DND-41 (cell line): Measurements from ENCODE around the gene CTNNA3.
"Not testable (repeated sequence)": the region's sequence is repeated elsewhere in the genome, so short reads cannot be mapped to it uniquely, and the experiment has no call there.

ENCODE experiments used
- ATAC-seq: fragments of 200-7000 bp; cut with Tn5 transposase; 3 replicates; pipeline ENCODE4 v1.9.1; 2021; ENCODE audit warnings: low read depth; ENCODE audit not compliant: insufficient read depth
- DNase-seq: peaks from one replicate; pipeline ENCODE4 v3.0.0-alpha.2; 2020
- H2AFZ ChIP-seq: 2 replicates; pipeline ENCODE4 v1.6.0; 2012; ENCODE audit warnings: low read depth, low read length
- H3K27ac ChIP-seq: 2 replicates; pipeline ENCODE4 v1.5.1; 2012; ENCODE audit warnings: low read length, inconsistent platforms
- H3K27me3 ChIP-seq: fragments of 200-600 bp; sonication (generic); 2 replicates; pipeline ENCODE4 v1.6.0; 2012; ENCODE audit warnings: low read length, mild to moderate bottlenecking, inconsistent platforms; ENCODE audit not compliant: insufficient read depth, poor library complexity
- H3K36me3 ChIP-seq: 2 replicates; pipeline ENCODE4 v1.5.1; 2012; ENCODE audit warnings: low read length, inconsistent platforms; ENCODE audit not compliant: insufficient read depth
- H3K4me1 ChIP-seq: 2 replicates; pipeline ENCODE4 v1.5.1; 2012; ENCODE audit warnings: mild to moderate bottlenecking, low read length; ENCODE audit not compliant: insufficient read depth
- H3K4me2 ChIP-seq: 2 replicates; pipeline ENCODE4 v1.6.0; 2012; ENCODE audit warnings: mild to moderate bottlenecking, moderate library complexity, low read length, inconsistent platforms; ENCODE audit not compliant: insufficient read depth
- H3K4me3 ChIP-seq, 2 experiments: fragments of 200-600 bp in 1 of 2; shearing (Covaris generic) in 1 of 2; 2 replicates each; pipeline ENCODE4 v1.5.1; 2012 to 2016; ENCODE audit warnings: inconsistent platforms in 2 of 2, low read length in 2 of 2, mild to moderate bottlenecking in 2 of 2, low read depth in 1 of 2, moderate library complexity in 1 of 2
- H3K79me2 ChIP-seq: 2 replicates; pipeline ENCODE4 v1.6.0; 2012; ENCODE audit warnings: low read length, inconsistent platforms; ENCODE audit not compliant: insufficient read depth
- H3K9ac ChIP-seq: 2 replicates; pipeline ENCODE4 v1.6.0; 2012; ENCODE audit warnings: low read depth, mild to moderate bottlenecking, inconsistent platforms, low read length, moderate library complexity
- H3K9me3 ChIP-seq: 2 replicates; pipeline ENCODE4 v1.5.1; 2012; ENCODE audit warnings: low read length, moderate library complexity, mild to moderate bottlenecking, inconsistent platforms; ENCODE audit not compliant: insufficient read depth, severe bottlenecking
- H4K20me1 ChIP-seq: 2 replicates; pipeline ENCODE4 v1.6.0; 2012; ENCODE audit warnings: low read length; ENCODE audit not compliant: insufficient read depth
- EZH2 ChIP-seq: IDR thresholded peaks from 3 replicates; pipeline ENCODE4 v1.6.1; 2012; ENCODE audit warnings: borderline replicate concordance, low read depth, mild to moderate bottlenecking, moderate library complexity, low read length, inconsistent platforms; ENCODE audit not compliant: severe bottlenecking
- TF ChIP-seq, protein P1 (sequence below): IDR thresholded peaks from 2 replicates; pipeline ENCODE4 v1.5.1; 2012; ENCODE audit warnings: borderline replicate concordance, low read length, moderate library complexity, mild to moderate bottlenecking; ENCODE audit not compliant: poor library complexity, severe bottlenecking; ENCODE audit errors: extremely low read depth

The CTNNA3 gene

DNA sequence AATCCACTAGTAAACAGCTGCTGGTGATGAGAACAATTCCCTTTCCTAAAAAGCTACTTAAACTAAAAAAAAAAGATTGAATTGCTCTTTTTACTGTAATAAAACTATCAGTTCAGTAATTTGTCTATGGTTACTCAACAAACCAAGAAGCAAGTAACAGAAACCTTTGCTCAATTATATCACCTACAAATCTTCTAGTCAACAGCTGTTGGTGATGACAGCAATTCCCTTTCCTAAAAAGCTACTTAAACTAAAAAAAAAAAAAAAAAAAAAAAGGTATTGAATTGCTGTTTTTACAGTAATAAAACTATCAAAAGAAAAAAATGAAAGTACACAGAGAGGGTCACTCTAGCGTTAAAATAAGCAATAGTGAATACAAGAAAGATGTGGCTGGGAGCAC, 158.1 kb downstream of the CTNNA3 start:
- no peak for ATAC-seq
- no peak for DNase-seq
- Histone ChIP-seq H3K36me3 (no peaks in the 10 kb centered on the region), H3K27me3 (no peaks in the 10 kb centered on the region), H3K27ac (no peak overlapping the region), H4K20me1 (no peaks in the 10 kb centered on the region), H2AFZ (no peak overlapping the region), H3K4me3 (no peak overlapping the region), H3K4me1 (no peaks in the 10 kb centered on the region), H3K9ac (no peak overlapping the region), H3K79me2 (no peaks in the 10 kb centered on the region), H3K4me2 (no peak overlapping the region), H3K9me3 (no peaks in the 10 kb centered on the region)
- TF ChIP-seq EZH2, result no peak
- TF ChIP-seq, protein P1, sequence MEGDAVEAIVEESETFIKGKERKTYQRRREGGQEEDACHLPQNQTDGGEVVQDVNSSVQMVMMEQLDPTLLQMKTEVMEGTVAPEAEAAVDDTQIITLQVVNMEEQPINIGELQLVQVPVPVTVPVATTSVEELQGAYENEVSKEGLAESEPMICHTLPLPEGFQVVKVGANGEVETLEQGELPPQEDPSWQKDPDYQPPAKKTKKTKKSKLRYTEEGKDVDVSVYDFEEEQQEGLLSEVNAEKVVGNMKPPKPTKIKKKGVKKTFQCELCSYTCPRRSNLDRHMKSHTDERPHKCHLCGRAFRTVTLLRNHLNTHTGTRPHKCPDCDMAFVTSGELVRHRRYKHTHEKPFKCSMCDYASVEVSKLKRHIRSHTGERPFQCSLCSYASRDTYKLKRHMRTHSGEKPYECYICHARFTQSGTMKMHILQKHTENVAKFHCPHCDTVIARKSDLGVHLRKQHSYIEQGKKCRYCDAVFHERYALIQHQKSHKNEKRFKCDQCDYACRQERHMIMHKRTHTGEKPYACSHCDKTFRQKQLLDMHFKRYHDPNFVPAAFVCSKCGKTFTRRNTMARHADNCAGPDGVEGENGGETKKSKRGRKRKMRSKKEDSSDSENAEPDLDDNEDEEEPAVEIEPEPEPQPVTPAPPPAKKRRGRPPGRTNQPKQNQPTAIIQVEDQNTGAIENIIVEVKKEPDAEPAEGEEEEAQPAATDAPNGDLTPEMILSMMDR, result no peak

DNA sequence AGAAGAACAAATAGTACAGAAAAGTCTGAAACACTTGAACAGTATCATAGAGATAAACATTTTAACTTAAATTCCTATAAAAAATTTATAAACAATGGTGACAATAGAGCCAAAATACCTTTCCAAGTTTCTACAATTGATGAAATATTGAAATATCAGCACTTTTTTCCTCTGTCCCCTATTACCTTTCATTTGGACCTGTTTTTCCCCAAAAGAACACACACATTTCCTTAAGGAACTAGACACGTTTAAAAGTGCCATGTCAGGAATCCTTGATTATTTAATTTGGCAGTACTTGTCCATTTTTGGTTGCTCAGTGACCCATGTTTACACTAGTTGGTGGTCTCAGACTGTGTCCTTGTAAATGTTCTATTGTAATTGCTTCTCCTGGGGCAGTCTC, 162.6 kb downstream of the CTNNA3 start:
- no peak overlapping the region for H3K9ac ChIP-seq
- no peaks in the 10 kb centered on the region for H3K9me3 ChIP-seq
- ATAC-seq (no peak), DNase-seq (no peak)
- no peaks in the 10 kb centered on the region for H3K27me3 ChIP-seq
- H2AFZ ChIP-seq, result no peak overlapping the region
- no peak overlapping the region for H3K27ac ChIP-seq
- no peak overlapping the region for H3K4me2 ChIP-seq
- no peaks in the 10 kb centered on the region for H3K79me2 ChIP-seq
- H4K20me1 ChIP-seq, result no peaks in the 10 kb centered on the region
- TF ChIP-seq, protein P1, result no peak
- no peak for TF ChIP-seq EZH2
- H3K4me1 ChIP-seq, result no peaks in the 10 kb centered on the region
- H3K36me3 ChIP-seq, result no peaks in the 10 kb centered on the region
- no peak overlapping the region for H3K4me3 ChIP-seq

DNA sequence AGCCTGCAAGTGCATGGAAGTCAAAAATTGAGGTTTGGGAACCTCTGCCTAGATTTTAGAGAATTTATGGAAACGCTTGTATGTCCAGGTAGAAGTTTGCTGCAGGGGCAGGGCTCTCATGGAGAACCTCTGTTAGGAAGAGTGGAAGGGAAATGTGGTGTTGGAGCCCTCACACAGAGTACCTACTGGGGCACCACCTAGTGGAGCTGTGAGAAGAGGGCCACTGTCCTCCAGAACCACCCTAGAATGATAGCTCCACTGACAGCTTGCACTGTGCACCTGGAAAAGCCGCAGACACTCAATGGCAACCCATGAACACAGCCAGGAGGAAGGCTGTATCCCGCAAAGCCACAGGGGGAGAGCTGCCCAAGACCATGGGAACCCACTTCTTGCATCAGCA, 165.0 kb downstream of the CTNNA3 start:
- not testable (repeated sequence) for H3K4me1 ChIP-seq, H3K27me3 ChIP-seq, H3K4me3 ChIP-seq, ATAC-seq, H3K27ac ChIP-seq, H3K36me3 ChIP-seq, H3K9ac ChIP-seq, H2AFZ ChIP-seq, H4K20me1 ChIP-seq, H3K79me2 ChIP-seq, H3K4me2 ChIP-seq, H3K9me3 ChIP-seq, DNase-seq

DNA sequence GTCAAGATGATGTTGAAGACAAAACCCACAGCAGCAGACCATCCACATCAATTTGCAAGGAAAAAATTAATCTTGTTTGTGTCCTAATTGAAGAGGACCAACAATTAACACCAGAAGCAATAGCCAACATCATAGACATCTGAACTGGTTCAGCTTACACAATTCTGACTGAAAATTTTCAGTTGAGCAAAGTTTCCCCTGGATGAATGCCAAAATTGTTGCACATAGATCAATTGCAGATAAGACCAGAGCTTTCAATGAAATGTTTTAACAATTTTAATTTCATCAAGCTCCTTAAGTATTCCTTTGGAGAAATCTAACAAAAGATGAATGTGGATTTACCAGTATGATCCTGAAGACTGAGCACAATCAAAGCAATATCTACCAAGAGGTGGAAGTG, 168.6 kb downstream of the CTNNA3 start:
- Histone ChIP-seq H3K9me3 (no peaks in the 10 kb centered on the region), H3K36me3 (no peaks in the 10 kb centered on the region), H3K79me2 (no peaks in the 10 kb centered on the region), H4K20me1 (no peaks in the 10 kb centered on the region), H3K9ac (no peak overlapping the region), H2AFZ (no peak overlapping the region), H3K4me1 (no peaks in the 10 kb centered on the region), H3K4me2 (no peak overlapping the region), H3K4me3 (no peak overlapping the region), H3K27me3 (no peaks in the 10 kb centered on the region), H3K27ac (no peak overlapping the region)
- no peak for ATAC-seq
- DNase-seq, result no peak
- TF ChIP-seq, protein P1, result no peak
- no peak for TF ChIP-seq EZH2
